Posterior vena cava (tissue), 2 donors: ENCODE results near the gene ANKRD53. TPM values are rescaled to one million over a fixed set of nuclear protein-coding genes. Genes with fewer than 3 reads are reported as not detected.

Source experiments
- DNase-seq: peaks from one replicate; pipeline ENCODE4 v3.0.0-alpha.2; 2020; ENCODE audit warnings: low spot score
- intact Hi-C, 2 donors: fragments of 100-400 bp; cut with DNase I; formaldehyde crosslinking; loops; one replicate each; pipeline versions ENCODE4 v1.14.1 to v1.14.2; 2022 to 2023
- total RNA-seq, 2 donors: library from RNA; stranded (reverse); fragmentation: NEBNext Ultra II Directional; extraction: Animal tissue kit (Norgen Biotek cat#: 25700); gene quantifications; one replicate each; pipeline ENCODE4 v1.2.1, GENCODE V29; 2021
- donor health status: DM: yes; HTN: yes; CAD: no.
- donor health status: DM: yes; HTN: yes; CAD: no.

ANKRD53 gene
- total RNA-seq, 2 donors from 2014 or later = 1.4 to 2.3 TPM

GRCh38 chr2:70942396-70943204 is 35.8 kb upstream of the ANKRD53 start:
- peak; percentile 70 for DNase-seq
- intact Hi-C loops = no loop called here

- DNase-seq = peak; percentile 66
- intact Hi-C loops = no loop called here
Observed at GRCh38 chr2:70943205-70943871, 35.1 kb upstream of the ANKRD53 start.

GRCh38 chr2:70944111-70944690 is 34.2 kb upstream of the ANKRD53 start:
- intact Hi-C loops = no loop called here
- DNase-seq = peak; percentile 62

- no peak for DNase-seq
- intact Hi-C loops = loop anchor here in 1 of 2 donors (2.0 kb wide), 1 partner anchor 76 kb away; no protein-coding TSS in a partner anchor
Observed at GRCh38 chr2:70946832-70947442, 31.5 kb upstream of the ANKRD53 start.

- DNase-seq = no peak
- intact Hi-C loops = loop anchor here in 1 of 2 donors (2.0 kb wide), 1 partner anchor 77 kb away; no protein-coding TSS in a partner anchor
Observed at GRCh38 chr2:70947556-70948184, 30.8 kb upstream of the ANKRD53 start.

GRCh38 chr2:70948337-70949003 is 30.0 kb upstream of the ANKRD53 start:
- peak; percentile 92 for DNase-seq
- intact Hi-C loops = no loop called here

GRCh38 chr2:70949086-70949485 is 29.3 kb upstream of the ANKRD53 start:
- no peak for DNase-seq
- intact Hi-C loops = no loop called here

GRCh38 chr2:70954886-70955285 is 23.5 kb upstream of the ANKRD53 start:
- no peak for DNase-seq
- intact Hi-C loops = no loop called here

- no peak for DNase-seq
- intact Hi-C loops = no loop called here
Observed at GRCh38 chr2:70956141-70956540, 22.3 kb upstream of the ANKRD53 start.

- intact Hi-C loops = no loop called here
- DNase-seq = no peak
Observed at GRCh38 chr2:70957798-70958197, 20.6 kb upstream of the ANKRD53 start.

GRCh38 chr2:70958759-70959158 is 19.7 kb upstream of the ANKRD53 start:
- intact Hi-C loops = no loop called here
- no peak for DNase-seq

- DNase-seq = no peak
- intact Hi-C loops = no loop called here
Observed at GRCh38 chr2:70959271-70959761, 19.1 kb upstream of the ANKRD53 start.

GRCh38 chr2:70959851-70960832 is 18.3 kb upstream of the ANKRD53 start:
- intact Hi-C loops = no loop called here
- no peak for DNase-seq

- intact Hi-C loops = no loop called here
- DNase-seq = no peak
Observed at GRCh38 chr2:70960833-70961647, 17.4 kb upstream of the ANKRD53 start.

- DNase-seq = no peak
- intact Hi-C loops = no loop called here
Observed at GRCh38 chr2:70961648-70961994, 16.8 kb upstream of the ANKRD53 start.

- intact Hi-C loops = loop anchor here in 1 of 2 donors (2.0 kb wide), 1 partner anchor 42 kb away; no protein-coding TSS in a partner anchor
- DNase-seq = no peak
Observed at GRCh38 chr2:70962211-70962884, 16.1 kb upstream of the ANKRD53 start.
